HepG2 (cell line): ENCODE data around the gene MRPL28. TPM values are rescaled to one million over a fixed set of nuclear protein-coding genes. Genes with fewer than 3 reads are reported as not detected.

Source experiments
- ATAC-seq: fragments of 200-7000 bp; cut with Tn5 transposase; 3 replicates; pipeline ENCODE4 v1.9.1; 2020; ENCODE audit warnings: mild to moderate bottlenecking, moderate library complexity
- BruUV-seq: library from RNA; stranded (reverse); fragments of 400-500 nt; replicated peaks from 2 replicates; lab custom pipeline; 2021; lab: Mats Ljungman, UMichigan
- CTCF ChIA-PET: fragments of 300-600 bp; formaldehyde crosslinking; extraction: SDS; loops from one replicate; lab custom pipeline; 2021; ENCODE audit warnings: low total read pairs, inconsistent platforms, low intra/inter-chr PET ratio; lab: Yijun Ruan, JAX
- POLR2A ChIA-PET: fragments of 350-600 bp; sonication (Branson Sonifier 250); formaldehyde crosslinking; loops from one replicate; lab custom pipeline; 2020; ENCODE audit warnings: antibody characterized with exemption, inconsistent platforms; lab: Yijun Ruan, JAX
- DNase-seq: peaks from one replicate; pipeline ENCODE4 v3.0.0-alpha.2; 2015; ENCODE audit warnings: low spot score
- FAIRE-seq: peaks from 3 replicates; lab custom pipeline; 2011; peaks lifted over from hg19 to GRCh38; lab: Jason Lieb, UNC
- H2AFZ ChIP-seq: one replicate; pipeline ENCODE4 v1.6.1; 2011; ENCODE audit warnings: low read length, inconsistent platforms
- H3K27ac ChIP-seq: fragments of 300-600 bp; 3 replicates; pipeline ENCODE4 v1.8.0; 2011; ENCODE audit warnings: mixed run types, mild to moderate bottlenecking, mixed read lengths, low read length, inconsistent platforms; ENCODE audit not compliant: insufficient read depth; ENCODE audit errors: extremely low read length
- H3K27me3 ChIP-seq, 2 experiments: fragments of 200-600 bp in 1 of 2; 2 replicates in 1 of 2; 3 replicates in 1 of 2; pipeline versions ENCODE4 v1.6.0 to v1.8.0; 2011; ENCODE audit warnings: low read length in 2 of 2, mild to moderate bottlenecking in 2 of 2, moderate library complexity in 2 of 2, inconsistent platforms in 1 of 2; ENCODE audit not compliant: insufficient read depth in 2 of 2, control insufficient read depth in 1 of 2
- H3K36me3 ChIP-seq, 2 experiments: fragments of 200-600 bp in 1 of 2; replicated peaks in 1 of 2; 2 replicates in 1 of 2; 3 replicates in 1 of 2; pipeline versions ENCODE4 v1.5.1 to v1.8.0; 2011; ENCODE audit warnings: low read length in 2 of 2, inconsistent platforms in 1 of 2; ENCODE audit not compliant: insufficient read depth in 2 of 2, control insufficient read depth in 1 of 2
- H3K4me1 ChIP-seq: 2 replicates; pipeline ENCODE4 v1.5.1; 2012; ENCODE audit warnings: low read length, inconsistent platforms; ENCODE audit not compliant: insufficient read depth
- H3K4me2 ChIP-seq: 2 replicates; pipeline ENCODE4 v1.6.0; 2011; ENCODE audit warnings: low read depth, low read length, inconsistent platforms
- H3K4me3 ChIP-seq, 3 experiments: fragments of 200-600 bp in 1 of 3; sonication (generic), shearing (Covaris generic) in 1 of 3; replicated peaks in 1 of 3; 2 replicates each; pipeline ENCODE4 v1.5.1; 2011 to 2016; ENCODE audit warnings: low read length in 3 of 3, inconsistent platforms in 2 of 3, low read depth in 2 of 3, mild to moderate bottlenecking in 2 of 3, control low read depth in 1 of 3, mixed read lengths in 1 of 3; ENCODE audit not compliant: insufficient read depth in 1 of 3
- H3K79me2 ChIP-seq: one replicate; pipeline ENCODE4 v1.6.1; 2011; ENCODE audit warnings: low read length, inconsistent platforms; ENCODE audit not compliant: insufficient read depth
- H3K9ac ChIP-seq: 2 replicates; pipeline ENCODE4 v1.6.0; 2011; ENCODE audit warnings: mild to moderate bottlenecking, low read depth, low read length, inconsistent platforms; ENCODE audit not compliant: insufficient read depth
- H3K9me3 ChIP-seq: 2 replicates; pipeline ENCODE4 v1.5.1; 2012; ENCODE audit warnings: mild to moderate bottlenecking, low read length
- H4K20me1 ChIP-seq: 2 replicates; pipeline ENCODE4 v1.6.0; 2011; ENCODE audit warnings: inconsistent platforms, mild to moderate bottlenecking, low read length, moderate library complexity; ENCODE audit not compliant: insufficient read depth
- ARNTL ChIP-seq: sonication (generic); formaldehyde crosslinking; IDR thresholded peaks from 2 replicates; pipeline ENCODE4 v1.4.0; 2020; ENCODE audit warnings: mild to moderate bottlenecking, missing genetic modification reagents
- HIVEP1 ChIP-seq: sonication (generic); formaldehyde crosslinking; IDR thresholded peaks from 2 replicates; pipeline ENCODE4 v1.4.0; 2020; ENCODE audit warnings: mild to moderate bottlenecking, missing genetic modification reagents
- KDM4B ChIP-seq: sonication (generic); formaldehyde crosslinking; IDR thresholded peaks from 2 replicates; pipeline ENCODE4 v1.4.0; 2020; ENCODE audit warnings: missing genetic modification reagents
- NFYC ChIP-seq: IDR thresholded peaks from 2 replicates; pipeline ENCODE4 v1.6.1; 2016; ENCODE audit warnings: missing genetic modification reagents, missing compliant biosample characterization
- RFX5 ChIP-seq: IDR thresholded peaks from 2 replicates; pipeline ENCODE4 v1.6.1; 2011; ENCODE audit warnings: low read depth, low read length, improper control_type of control experiment
- SSRP1 ChIP-seq: IDR thresholded peaks from 2 replicates; pipeline ENCODE4 v1.6.1; 2016; ENCODE audit warnings: control low read depth
- YY1 ChIP-seq: IDR thresholded peaks from 2 replicates; pipeline ENCODE4 v1.6.1; 2011; ENCODE audit warnings: low read length, low read depth, moderate library complexity, mild to moderate bottlenecking; ENCODE audit not compliant: insufficient read depth, insufficient replicate concordance
- ZNF616 ChIP-seq: sonication (generic); formaldehyde crosslinking; IDR thresholded peaks from 2 replicates; pipeline ENCODE4 v1.5.0; 2020; ENCODE audit warnings: low read depth, mild to moderate bottlenecking, missing genetic modification reagents
- WGBS: methylation state at CpG from one replicate; pipeline ENCODE4 v1.1.6; 2017; ENCODE audit warnings: low lambda C conversion rate; 5-methylcytosine and 5-hydroxymethylcytosine counted together
- in situ Hi-C: cut with HindIII; loops from 2 replicates; pipeline ENCODE4 v1.10.0; 2017; ENCODE audit warnings: low pct_unique_long_range_greater_than_20kb; ENCODE audit not compliant: extremely low pct_ligation_motif_present
- intact Hi-C: fragments of 100-400 bp; cut with micrococcal nuclease; formaldehyde crosslinking; loops from one replicate; pipeline ENCODE4 v1.10.0; 2022; ENCODE audit not compliant: unreplicated experiment
- polyA plus RNA-seq, 8 experiments: library from polyadenylated mRNA; depleted of rRNA in 3 of 8; stranded (reverse) in 7 of 8; unstranded in 1 of 8; fragments of >200 nt; fragmentation: Illumina TruSeq in 4 of 8; extraction: Trizol in 4 of 8; gene quantifications; 2 replicates each; pipeline versions ENCODE4 v1.2.1 to v1.2.3, GENCODE V29; 2011 to 2016; ENCODE audit warnings: low read depth in 4 of 8, missing spikeins in 1 of 8, mixed read lengths in 1 of 8; ENCODE audit not compliant: insufficient read depth in 1 of 8
- total RNA-seq, 5 experiments: library from RNA; depleted of rRNA; stranded (reverse); fragments of >200 nt; fragmentation: Illumina TruSeq; extraction: Trizol; gene quantifications; 2 replicates each; pipeline ENCODE4 v1.2.3, GENCODE V29; 2016; ENCODE audit warnings: low read depth in 1 of 5
- TF ChIP-seq, protein P1 (sequence below): sonication (generic); formaldehyde crosslinking; IDR thresholded peaks from 2 replicates; pipeline ENCODE4 v1.4.0; 2020; ENCODE audit warnings: missing genetic modification reagents
- TF ChIP-seq, protein P2 (sequence below): sonication (generic); formaldehyde crosslinking; IDR thresholded peaks from 2 replicates; pipeline ENCODE4 v1.4.0; 2020; ENCODE audit warnings: low read depth, mild to moderate bottlenecking, missing genetic modification reagents
- TF ChIP-seq, protein P3 (sequence below): IDR thresholded peaks from 2 replicates; pipeline ENCODE4 v1.6.1; 2016; ENCODE audit warnings: low read depth, borderline replicate concordance
- TF ChIP-seq, protein P4 (sequence below): sonication (generic); formaldehyde crosslinking; IDR thresholded peaks from 2 replicates; pipeline ENCODE4 v1.4.0; 2020; ENCODE audit warnings: missing genetic modification reagents

Gene MRPL28
- total and polyA plus RNA-seq, 2 of the 13 experiments (the other 11 are each of a cell fraction or from before 2014, with no cell fraction given) = 114 to 135 TPM

DNA sequence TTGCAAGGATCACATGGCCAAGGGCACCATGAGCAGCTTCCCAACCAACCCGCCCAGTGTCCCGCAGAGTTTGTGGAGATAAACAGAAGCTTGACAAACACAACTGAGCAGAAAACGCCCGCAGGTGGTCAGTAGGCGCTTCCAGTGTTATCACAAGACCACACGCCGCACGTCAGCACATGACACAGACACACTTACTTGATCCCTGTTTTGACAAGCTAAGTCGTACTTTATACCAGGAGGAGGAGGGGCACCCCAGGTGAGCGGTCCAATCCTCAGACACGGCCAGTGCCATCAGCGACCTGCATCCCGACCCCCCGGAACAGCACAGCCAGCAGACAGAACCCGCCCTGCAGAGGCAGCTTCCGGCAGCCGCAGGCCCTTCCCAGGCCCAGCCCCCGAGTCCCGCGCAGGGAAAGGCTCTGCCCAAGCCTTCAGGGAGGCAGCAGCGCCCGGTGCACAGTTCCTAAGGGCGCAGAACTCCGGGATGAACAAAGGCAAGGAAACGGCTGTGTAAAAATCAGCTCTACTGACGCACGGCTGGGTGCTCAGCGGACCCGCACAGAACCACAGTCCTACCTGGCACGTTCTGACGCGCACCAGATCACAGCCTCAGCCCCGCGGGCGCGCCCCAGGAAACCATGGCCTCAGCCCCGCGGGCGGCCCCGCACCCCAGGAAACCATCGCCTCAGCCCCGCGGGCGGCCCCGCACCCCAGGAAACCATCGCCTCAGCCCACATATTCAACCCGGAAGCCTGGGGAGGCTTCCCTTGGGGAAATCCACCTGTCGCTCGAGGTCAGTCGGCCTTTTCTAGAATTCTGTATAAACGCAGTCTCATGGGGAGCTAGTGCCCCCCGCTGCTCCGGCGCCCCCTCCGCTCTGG is 45.6 kb downstream of the MRPL28 start (continued):
- TF ChIP-seq, protein P1, sequence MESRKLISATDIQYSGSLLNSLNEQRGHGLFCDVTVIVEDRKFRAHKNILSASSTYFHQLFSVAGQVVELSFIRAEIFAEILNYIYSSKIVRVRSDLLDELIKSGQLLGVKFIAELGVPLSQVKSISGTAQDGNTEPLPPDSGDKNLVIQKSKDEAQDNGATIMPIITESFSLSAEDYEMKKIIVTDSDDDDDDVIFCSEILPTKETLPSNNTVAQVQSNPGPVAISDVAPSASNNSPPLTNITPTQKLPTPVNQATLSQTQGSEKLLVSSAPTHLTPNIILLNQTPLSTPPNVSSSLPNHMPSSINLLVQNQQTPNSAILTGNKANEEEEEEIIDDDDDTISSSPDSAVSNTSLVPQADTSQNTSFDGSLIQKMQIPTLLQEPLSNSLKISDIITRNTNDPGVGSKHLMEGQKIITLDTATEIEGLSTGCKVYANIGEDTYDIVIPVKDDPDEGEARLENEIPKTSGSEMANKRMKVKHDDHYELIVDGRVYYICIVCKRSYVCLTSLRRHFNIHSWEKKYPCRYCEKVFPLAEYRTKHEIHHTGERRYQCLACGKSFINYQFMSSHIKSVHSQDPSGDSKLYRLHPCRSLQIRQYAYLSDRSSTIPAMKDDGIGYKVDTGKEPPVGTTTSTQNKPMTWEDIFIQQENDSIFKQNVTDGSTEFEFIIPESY (CRISPR knock-in tag) = no peak
- TF ChIP-seq NFYC (CRISPR knock-in tag) = no peak

DNA sequence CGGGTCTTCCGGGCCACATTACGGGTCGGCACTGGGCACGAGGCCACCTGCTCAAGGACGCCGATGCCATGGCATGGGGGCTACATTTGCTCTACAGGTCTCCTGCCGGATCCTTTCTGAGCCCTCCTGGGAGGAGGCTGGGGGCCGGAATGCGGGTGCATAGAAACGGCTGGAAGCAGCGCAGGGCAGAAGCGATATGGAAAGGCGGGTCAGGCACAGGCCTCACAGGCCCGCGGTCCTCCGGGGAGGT is 46.2 kb downstream of the MRPL28 start:
- Histone ChIP-seq H3K36me3 (peaks cover 5 to 35% of the 10 kb centered on the region in 2 experiments; a peak in 4 of 5 replicates), H4K20me1 (peaks cover 43% of the 10 kb centered on the region; the same call in 1 of the 2 replicates), H3K79me2 (peaks cover 68% of the 10 kb centered on the region), H2AFZ (no peak overlapping the region), H3K4me1 (peaks cover 9% of the 10 kb centered on the region), H3K4me2 (no peak overlapping the region), H3K27ac (no peak overlapping the region), H3K9me3 (no peaks in the 10 kb centered on the region), H3K27me3 (no peaks in the 10 kb centered on the region), H3K9ac (no peak overlapping the region), H3K4me3 (no peak overlapping the region)
- 98% methylated on average over 17 of the region's 17 CpGs for WGBS
- in situ Hi-C loops = no loop called here
- ATAC-seq (no peak), DNase-seq (no peak), FAIRE-seq (no peak)
- CTCF ChIA-PET = no interaction called here
- POLR2A ChIA-PET = no interaction called here
- intact Hi-C loops = no loop called here
- BruUV-seq = no TSS peak
- TF ChIP-seq YY1 (no peak), ZNF616 (CRISPR knock-in tag) (no peak), RFX5 (no peak), ARNTL (CRISPR knock-in tag) (no peak), KDM4B (CRISPR knock-in tag) (no peak), SSRP1 (no peak), HIVEP1 (CRISPR knock-in tag) (no peak)
- TF ChIP-seq, protein P2, sequence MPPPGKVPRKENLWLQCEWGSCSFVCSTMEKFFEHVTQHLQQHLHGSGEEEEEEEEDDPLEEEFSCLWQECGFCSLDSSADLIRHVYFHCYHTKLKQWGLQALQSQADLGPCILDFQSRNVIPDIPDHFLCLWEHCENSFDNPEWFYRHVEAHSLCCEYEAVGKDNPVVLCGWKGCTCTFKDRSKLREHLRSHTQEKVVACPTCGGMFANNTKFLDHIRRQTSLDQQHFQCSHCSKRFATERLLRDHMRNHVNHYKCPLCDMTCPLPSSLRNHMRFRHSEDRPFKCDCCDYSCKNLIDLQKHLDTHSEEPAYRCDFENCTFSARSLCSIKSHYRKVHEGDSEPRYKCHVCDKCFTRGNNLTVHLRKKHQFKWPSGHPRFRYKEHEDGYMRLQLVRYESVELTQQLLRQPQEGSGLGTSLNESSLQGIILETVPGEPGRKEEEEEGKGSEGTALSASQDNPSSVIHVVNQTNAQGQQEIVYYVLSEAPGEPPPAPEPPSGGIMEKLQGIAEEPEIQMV (CRISPR knock-in tag) = no peak
- TF ChIP-seq, protein P3, sequence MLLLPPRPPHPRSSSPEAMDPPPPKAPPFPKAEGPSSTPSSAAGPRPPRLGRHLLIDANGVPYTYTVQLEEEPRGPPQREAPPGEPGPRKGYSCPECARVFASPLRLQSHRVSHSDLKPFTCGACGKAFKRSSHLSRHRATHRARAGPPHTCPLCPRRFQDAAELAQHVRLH = no peak
- TF ChIP-seq, protein P4, sequence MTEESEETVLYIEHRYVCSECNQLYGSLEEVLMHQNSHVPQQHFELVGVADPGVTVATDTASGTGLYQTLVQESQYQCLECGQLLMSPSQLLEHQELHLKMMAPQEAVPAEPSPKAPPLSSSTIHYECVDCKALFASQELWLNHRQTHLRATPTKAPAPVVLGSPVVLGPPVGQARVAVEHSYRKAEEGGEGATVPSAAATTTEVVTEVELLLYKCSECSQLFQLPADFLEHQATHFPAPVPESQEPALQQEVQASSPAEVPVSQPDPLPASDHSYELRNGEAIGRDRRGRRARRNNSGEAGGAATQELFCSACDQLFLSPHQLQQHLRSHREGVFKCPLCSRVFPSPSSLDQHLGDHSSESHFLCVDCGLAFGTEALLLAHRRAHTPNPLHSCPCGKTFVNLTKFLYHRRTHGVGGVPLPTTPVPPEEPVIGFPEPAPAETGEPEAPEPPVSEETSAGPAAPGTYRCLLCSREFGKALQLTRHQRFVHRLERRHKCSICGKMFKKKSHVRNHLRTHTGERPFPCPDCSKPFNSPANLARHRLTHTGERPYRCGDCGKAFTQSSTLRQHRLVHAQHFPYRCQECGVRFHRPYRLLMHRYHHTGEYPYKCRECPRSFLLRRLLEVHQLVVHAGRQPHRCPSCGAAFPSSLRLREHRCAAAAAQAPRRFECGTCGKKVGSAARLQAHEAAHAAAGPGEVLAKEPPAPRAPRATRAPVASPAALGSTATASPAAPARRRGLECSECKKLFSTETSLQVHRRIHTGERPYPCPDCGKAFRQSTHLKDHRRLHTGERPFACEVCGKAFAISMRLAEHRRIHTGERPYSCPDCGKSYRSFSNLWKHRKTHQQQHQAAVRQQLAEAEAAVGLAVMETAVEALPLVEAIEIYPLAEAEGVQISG (CRISPR knock-in tag) = no peak
